GM18519 (cell line): ENCODE data around the gene P3H3.

Source experiments
- ATAC-seq: cut with Tn5 transposase; IDR thresholded peaks from one replicate; pipeline ENCODE4 v1.9.1; 2021; ENCODE audit warnings: mild to moderate bottlenecking, moderate library complexity; ENCODE audit not compliant: unreplicated experiment, low FRiP score

P3H3 gene, protein sequence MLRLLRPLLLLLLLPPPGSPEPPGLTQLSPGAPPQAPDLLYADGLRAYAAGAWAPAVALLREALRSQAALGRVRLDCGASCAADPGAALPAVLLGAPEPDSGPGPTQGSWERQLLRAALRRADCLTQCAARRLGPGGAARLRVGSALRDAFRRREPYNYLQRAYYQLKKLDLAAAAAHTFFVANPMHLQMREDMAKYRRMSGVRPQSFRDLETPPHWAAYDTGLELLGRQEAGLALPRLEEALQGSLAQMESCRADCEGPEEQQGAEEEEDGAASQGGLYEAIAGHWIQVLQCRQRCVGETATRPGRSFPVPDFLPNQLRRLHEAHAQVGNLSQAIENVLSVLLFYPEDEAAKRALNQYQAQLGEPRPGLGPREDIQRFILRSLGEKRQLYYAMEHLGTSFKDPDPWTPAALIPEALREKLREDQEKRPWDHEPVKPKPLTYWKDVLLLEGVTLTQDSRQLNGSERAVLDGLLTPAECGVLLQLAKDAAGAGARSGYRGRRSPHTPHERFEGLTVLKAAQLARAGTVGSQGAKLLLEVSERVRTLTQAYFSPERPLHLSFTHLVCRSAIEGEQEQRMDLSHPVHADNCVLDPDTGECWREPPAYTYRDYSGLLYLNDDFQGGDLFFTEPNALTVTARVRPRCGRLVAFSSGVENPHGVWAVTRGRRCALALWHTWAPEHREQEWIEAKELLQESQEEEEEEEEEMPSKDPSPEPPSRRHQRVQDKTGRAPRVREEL

GRCh38 chr12:6827982-6828780 is at the start of gene P3H3:
Gene P3H3, plus strand, starts transcription at chr12:6828407. Its CDS starts 34 bp downstream, at chr12:6828441.
- ATAC-seq, result no peak

DNA sequence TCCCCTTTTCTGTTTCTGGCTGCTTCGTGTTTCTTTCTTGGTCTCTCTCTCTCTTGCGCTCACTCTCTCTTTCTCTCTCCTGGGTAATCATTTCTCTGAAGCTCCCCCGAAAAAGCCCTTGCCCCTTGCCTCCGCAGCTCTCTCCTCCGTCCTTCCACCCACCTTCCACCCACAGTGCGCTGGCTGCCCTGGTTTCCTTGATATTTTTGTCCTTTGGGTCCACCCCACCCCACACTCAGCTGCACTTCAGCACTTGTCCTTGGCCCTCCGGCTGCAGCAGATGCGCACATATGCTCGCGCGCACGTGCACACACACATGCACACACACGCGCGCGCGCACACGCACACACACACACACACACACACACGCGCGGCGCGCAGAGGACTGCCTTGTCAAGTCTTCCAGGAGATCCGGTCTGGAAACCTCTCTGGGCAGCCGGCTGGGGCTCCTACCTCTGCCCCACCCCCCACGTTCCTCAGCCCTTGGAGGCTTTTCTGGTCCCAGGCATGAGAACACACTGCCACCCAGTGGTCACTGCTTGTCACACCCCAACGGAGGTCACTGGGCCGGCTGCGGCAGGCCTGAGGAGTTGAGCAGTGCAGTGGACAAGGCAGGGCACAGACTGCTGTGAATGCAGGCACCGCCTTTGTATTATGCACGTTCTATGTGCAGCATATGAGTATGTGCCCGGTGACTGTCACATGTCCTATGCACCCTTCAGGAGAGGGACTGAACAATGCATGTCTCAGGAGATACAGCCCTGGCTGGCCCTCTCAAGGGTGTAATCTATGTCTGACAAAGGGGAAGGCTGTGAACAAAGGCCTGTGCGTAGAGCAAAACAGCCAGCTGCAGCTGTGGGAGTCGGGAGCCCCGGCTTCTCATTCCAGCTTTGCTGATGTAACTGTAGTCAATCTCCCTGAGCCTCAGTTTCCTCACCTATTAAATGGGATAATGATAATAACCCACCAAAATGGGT is 49.3 kb upstream of the P3H3 start:
- no peak for ATAC-seq

DNA sequence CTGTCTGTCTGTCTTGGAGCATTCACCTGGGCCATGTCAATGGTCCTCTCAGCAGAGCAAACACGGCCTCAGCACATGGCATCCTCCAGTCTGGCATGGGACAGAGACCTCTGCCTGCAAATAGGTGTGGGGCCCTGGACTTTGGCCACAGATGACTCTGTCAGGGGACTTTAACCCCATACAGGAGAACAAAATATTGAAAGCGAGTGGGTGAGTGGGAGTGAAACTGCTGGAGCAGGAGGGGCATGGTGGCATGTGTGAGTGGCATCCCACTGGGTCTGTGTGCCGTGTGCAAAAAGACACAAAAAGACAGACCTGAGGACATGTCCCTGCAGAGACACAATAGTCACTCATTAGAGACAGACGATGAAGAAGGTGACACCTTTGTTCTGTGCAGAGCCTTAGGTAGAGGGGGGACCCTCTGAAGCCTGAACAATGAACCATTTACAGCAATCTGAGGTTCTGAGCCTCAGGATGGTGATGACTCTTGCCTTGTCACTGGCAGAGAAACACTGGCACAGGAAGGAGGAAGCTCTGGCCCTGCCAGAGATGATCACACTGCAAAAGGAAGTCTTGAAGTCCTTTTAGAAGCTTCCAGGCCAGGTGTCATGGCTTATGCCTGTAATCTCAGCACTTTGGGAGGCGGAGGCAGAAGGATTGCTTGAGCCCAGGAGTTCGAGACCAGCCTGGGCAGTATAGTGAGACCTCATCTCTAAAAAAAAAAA is 48.3 kb upstream of the P3H3 start:
- no peak for ATAC-seq

DNA sequence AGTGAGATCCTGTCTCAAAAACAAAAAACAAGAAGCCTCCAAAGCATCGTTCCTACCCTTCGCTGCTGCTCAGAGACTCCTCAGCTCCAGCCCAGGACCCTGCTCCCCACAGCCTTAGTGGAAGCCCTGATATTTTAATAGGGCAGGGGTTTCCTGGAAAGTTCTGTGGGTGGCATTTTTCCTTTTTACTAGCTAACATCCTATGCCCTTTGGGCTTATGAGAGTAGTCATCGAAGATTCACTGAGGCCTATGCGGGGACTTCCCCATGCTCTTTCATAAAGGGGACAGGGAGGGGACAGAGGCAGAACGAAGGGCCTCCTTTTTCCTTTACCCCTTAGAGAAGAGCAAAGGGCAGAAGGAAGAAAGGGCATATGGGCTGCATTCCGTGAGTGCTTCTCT is 47.6 kb upstream of the P3H3 start:
- no peak for ATAC-seq

GRCh38 chr12:6782119-6782518 is 46.1 kb upstream of the P3H3 start:
- no peak for ATAC-seq

GRCh38 chr12:6782850-6783566 is 45.2 kb upstream of the P3H3 start:
- ATAC-seq, result no peak

- ATAC-seq, result no peak
These were observed 44.4 kb upstream of the P3H3 start for GRCh38 chr12:6783828-6784227.

- no peak for ATAC-seq
These were observed 43.9 kb upstream of the P3H3 start for GRCh38 chr12:6784296-6784695.

DNA sequence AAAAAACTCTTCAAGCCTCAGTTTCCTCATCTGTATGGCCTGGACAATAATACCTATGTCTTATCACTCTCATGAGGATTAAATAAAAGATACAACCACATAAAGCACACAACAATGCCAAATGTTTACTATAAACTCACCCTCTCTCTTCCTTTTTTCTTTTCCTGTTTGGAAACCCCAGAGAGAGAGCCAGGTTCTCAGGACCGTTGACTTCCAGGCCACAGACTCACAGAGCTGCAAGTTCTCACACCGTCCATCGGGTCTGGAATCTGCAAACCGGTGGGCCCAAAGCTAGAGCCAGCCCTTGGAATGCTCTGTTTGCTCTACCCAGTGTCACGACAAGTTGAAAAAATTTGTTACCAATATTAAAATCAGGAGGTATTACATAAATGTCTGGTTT is 43.4 kb upstream of the P3H3 start:
- ATAC-seq, result no peak

GRCh38 chr12:6786416-6787094 is 41.7 kb upstream of the P3H3 start:
- ATAC-seq, result no peak

DNA sequence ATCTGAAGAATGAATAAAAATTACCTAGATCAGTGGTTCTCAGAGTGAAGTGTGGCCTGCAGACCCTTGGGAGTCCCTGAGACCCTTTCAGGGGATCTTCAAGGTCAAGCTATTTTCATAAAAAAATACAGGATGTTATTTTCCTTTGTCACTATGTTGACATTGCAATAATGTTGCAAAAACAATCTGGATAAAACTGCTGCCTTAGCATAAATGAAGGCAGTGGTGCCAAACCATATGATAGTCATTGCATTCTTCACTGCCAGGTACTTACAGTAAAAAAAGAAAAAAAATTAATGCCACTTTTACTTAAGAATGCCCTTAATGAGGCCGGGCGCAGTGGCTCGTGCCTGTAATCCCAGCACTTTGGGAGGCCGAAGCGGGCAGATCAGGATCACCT is 40.9 kb upstream of the P3H3 start:
- ATAC-seq, result no peak

- ATAC-seq, result no peak
These were observed 39.0 kb upstream of the P3H3 start, which contains the start of gene CD4 for GRCh38 chr12:6788972-6789924. Gene CD4, plus strand, starts transcription at chr12:6789528. Its CDS starts 10,611 bp downstream, at chr12:6800139.

- no peak for ATAC-seq
These were observed 37.6 kb upstream of the P3H3 start for GRCh38 chr12:6790496-6791150.

GRCh38 chr12:6791931-6792520 is 36.2 kb upstream of the P3H3 start:
- ATAC-seq, result no peak

DNA sequence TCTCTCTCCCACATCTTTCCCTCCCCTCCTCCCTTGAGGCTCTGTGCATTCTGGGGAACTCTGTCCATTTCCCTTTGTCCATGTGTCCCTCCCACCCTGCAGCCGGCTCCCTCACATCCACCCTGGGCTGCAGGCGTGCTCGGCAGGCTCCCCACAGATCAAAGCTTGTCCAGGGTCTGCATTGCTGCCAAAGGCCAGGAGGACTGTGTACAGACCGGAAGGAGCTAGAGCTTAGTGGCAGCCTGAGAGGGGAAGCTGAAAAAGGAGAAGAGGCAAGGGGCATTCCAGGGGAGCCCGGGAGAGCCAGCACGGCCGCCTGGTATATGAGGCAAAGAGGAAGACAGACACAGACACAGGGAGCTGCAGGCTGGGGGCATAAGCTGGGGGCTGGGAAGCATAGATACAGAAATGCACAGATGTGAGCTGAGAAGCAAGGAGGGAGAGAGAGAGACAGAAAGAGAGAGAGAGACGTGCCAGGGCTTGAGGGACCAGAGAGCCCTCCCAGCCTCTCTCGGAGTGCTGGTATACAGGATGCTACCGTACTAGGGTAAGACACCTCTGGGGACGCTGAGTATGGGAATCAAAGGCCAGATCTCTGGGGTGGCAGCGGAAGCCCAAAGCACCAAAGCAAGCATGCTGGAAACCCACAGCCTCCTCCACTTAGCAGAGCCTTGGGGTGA is 35.5 kb upstream of the P3H3 start:
- no peak for ATAC-seq
